Measurements from ENCODE around the gene OR6B3.

OR6B3 gene

DNA sequence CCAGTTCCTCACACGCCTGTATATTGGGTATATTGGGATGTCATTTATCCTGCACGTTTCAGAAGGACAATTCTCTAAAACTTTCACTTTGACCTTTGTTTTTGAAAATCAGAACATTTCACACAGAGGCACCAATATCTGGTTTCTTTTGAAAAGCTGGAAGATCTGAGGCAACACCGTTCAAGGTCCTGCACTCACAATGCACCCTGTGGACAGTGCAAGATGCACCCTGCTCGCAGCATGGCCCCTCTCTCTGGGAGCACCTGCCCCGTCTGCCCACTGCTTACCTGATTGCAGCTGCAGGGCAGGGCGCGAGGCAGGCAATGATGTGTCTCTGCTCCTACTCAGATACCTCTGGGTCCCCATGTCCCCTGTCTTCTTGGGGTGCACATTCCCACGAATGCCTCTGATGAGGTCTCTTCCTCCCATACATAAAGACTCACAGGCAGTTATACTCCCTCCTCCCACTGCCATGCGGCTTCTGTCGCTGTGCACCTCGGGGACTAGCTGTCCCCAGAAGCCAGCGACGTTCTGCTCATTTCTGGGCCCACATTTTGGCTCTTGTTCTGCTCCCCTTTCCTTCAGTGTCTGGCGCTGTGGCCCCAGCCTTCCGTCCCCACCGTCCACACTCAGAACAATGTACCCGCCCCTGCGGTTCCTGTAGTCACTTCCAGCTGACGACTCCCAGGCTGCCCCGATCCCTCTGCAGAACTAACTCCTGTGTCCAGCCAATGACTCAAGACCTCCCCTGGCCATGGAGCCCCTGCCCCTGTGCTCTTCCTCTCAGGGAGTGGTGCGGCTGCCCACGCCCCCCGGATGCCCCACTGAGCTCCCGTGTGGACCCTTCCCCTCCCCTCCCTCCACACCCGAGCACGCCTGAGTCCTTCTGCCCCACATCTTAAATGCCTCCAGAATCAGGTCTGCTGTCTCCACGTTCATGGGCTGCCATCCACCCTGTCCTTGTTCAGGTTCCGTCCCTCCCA lies at the start of gene OR6B3:
Gene OR6B3, minus strand, starts transcription at position 349 of the 983 bp plus-strand sequence.
- no peak for DNase-seq (ENCODE audit: low read depth in 2 of 2, low spot score in 1 of 2)

DNA sequence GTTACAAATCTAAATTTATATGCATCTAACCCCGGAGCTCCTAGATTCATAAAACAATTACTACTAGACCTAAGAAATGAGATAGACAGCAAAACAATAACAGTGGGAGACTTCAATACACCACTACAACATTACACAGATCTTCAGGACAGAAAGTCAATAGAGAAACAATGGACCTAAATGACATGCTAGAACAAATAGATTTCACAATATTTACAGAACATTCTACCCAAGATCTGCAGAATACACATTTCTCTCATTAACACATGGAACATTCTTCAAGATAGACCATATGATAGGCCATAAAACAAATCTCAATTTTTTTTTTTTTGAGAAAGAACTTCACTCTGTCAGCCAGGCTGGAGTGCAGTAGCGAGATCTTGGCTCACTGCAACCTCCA lies 45.0 kb upstream of the OR6B3 start:
- no peak for DNase-seq (ENCODE audit: low read depth in 2 of 2, low spot score in 1 of 2)

DNA sequence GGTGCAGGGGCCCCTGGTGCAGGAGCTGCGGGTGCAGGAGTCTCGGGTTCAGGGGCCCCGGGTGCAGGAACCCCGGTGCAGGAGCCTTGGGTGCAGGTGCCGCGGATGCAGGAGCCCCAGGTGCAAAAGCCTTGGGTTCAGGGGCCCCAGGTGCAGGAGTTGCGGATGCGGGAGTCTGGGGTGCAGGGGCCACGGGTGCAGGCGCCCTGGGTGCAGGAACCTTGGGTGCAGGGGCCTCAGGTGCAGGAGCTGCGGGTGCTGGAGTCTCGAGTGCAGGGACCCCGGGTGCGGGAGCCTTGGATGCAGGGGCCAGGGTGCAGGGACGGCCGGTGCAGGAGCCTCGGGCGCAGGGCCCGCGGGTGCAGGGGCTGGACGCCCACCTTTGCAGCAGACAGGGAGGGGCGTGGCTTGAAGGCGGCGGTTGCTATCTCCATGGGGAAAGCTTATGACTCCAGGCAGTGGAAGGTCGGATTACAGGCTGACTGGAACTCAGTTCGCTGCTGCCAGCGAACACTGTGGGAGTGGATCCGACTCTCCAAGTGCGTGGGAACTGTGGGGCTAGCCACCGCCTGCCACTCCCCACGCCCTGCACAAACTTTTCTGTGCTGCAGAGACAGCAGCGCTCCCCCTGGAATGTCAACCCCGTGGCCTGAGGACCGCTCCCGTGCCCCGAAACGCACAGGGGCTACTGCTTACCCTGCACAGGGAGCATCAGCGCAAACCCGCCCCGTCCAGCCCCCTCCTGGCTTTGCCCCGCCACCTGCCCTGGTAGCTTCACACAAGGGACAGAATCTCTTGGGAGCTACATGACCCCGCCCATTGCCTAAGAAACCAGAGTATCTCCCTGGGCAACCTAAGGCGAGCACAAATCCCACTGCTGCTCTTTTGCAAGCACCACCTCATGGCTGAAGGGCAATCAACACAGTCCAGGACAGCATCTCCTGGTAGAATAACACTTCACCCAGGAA lies 42.5 kb upstream of the OR6B3 start:
- no peak for DNase-seq (ENCODE audit: low read depth in 2 of 2, low spot score in 1 of 2)

DNA sequence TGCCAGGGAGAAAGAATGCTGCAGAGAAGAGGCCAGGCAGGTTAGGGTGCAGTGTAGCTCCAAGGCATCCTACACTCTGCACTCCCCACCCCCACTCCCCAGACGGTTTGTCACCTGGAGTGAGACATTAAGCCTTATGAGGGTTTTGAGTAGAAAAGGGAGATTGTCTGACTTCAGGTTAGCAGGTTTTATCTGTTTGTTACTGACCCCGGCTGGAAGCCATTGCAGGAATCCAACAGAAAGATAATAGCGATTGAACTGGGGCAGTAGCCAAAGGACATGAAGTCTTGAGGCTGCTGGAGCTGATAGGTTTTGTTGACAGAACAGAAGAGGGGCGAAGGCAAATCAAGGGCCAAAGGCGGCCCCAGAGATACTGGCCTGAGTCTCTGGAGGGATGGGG lies 36.0 kb upstream of the OR6B3 start:
- DNase-seq (ENCODE audit: low read depth in 2 of 2, low spot score in 1 of 2), result no peak

DNA sequence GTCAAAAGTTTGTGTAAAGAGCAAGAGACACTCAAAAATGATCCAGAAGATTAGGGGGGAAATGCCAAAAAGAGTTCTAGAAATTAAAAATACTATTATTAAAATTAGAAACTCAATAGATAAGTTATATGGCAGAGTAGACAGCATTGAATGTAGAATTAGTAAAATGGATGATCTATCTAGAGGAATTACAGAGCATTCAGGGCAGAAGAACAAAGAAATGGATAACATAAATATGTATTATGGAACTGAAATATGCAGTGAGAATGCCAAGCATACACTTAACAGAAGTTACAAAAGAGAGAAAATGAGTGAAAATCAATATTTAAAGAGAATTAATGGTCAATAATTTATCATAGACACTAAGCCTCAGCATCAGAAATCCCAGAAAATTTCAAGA lies 33.2 kb upstream of the OR6B3 start:
- no peak for DNase-seq (ENCODE audit: low read depth in 2 of 2, low spot score in 1 of 2)

DNA sequence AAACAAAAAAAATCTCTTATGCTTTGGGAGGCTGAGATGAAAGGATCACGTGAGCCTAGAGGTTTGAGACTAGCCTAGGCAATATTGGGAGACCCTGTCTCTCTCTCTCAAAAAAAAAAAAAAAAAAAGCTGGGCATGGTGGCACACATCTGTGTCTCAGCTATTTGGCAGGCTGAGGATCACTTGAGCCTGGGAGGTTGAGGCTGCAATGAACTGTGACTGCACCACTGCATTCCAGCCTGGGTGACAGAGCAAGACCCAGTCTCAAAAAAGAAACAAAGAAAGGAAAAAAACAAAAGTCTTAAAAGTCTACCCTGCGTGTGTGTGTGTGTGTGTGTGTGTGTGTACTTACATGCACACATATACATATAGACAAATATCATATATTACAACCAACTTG lies 25.3 kb upstream of the OR6B3 start:
- no peak for DNase-seq (ENCODE audit: low read depth in 2 of 2, low spot score in 1 of 2)

DNA sequence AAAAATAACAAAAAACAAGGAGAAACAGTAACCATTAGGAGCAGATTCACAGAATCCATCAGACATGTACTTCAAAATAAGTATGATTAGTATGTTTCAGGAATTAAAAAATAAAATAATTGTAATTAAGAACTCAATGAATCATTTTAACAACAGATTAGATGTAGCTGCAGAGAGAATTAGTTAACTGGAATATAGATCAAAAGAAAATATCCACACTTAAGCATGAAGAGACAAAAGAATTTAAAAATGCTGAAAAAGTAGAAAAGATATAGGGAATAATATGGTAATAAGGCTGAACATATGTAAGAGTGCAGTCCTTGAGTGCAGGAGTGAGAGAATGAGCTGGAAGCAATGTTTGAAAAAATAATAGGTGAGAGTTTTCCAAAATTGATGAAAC lies 24.1 kb upstream of the OR6B3 start:
- no peak for DNase-seq (ENCODE audit: low read depth in 2 of 2, low spot score in 1 of 2)

DNA sequence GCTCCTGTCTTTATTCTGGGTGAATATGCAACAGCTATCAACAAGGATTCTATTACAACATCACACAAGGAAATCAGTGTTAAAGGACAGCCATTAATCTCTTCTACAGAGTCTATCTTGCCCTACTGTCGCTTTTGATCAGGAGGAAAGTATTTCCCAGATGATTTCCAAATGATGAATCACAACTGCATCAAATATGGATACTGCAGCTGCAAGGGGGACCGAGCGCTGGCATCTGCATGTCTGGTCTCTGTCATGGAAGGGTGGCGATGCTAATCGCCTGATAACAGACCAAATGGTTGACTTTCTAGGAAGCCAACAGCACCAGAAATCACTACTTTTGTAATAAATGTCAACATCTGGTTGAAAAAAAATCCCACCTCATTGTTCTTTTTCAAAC lies 21.2 kb upstream of the OR6B3 start:
- no peak for DNase-seq (ENCODE audit: low read depth in 2 of 2, low spot score in 1 of 2)

DNA sequence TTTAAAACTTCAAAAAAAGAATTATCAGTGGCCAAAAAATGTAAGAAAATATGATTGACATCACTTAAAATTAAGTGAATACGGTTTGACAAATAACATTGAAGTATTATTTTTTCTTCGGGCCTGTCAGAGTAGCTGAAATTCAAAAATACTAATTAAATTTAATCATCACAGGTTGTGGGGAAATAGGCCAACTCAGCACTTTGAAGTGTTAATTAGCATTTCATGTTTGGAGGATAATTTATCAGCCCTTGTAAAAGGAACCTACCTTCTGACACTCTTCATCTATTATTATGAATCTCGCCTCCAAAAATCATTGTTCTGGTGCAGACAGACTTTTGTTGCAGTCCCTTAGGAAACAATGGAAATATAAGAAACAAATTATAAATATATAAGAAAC lies 17.6 kb upstream of the OR6B3 start:
- DNase-seq (ENCODE audit: low read depth in 2 of 2, low spot score in 1 of 2), result no peak

DNA sequence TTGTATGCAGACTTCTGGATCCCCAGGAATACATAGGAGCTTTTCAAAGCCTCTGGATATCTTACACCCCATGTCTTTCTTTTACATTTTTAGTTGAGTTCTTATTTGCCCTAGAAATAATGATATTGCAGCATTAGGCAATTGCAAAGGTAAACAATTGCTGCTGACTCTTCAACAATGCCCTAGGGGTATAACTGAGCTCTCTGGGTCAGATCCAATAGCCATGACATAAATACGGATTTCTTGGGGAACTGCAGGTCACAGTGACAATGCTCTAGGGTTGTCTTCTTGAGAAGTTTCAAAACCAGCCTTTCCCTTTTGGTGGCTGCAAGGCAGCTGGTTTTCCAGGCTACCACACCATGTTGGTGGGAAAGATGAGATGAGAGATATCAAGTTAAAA lies 16.5 kb upstream of the OR6B3 start:
- no peak for DNase-seq (ENCODE audit: low read depth in 2 of 2, low spot score in 1 of 2)

DNA sequence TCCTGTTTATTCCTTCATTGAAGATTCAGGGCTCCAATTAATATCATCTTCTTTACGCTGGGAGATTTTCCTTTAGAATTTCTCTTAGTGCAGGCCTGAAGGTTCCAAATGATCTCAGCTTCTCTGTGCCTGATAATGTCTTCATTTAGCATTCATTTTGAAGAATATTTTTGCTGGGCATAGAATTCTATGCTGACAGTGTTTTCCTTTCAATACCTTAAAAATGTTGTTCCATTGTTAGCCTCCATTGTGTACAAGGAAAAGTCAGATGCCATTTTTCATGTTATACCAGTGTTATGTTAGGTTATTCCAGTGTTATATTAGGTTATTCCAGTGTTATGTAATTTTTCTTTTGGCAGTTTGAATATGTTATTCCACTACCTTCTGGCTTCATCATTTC lies 14.9 kb upstream of the OR6B3 start:
- DNase-seq (ENCODE audit: low read depth in 2 of 2, low spot score in 1 of 2), result no peak

DNA sequence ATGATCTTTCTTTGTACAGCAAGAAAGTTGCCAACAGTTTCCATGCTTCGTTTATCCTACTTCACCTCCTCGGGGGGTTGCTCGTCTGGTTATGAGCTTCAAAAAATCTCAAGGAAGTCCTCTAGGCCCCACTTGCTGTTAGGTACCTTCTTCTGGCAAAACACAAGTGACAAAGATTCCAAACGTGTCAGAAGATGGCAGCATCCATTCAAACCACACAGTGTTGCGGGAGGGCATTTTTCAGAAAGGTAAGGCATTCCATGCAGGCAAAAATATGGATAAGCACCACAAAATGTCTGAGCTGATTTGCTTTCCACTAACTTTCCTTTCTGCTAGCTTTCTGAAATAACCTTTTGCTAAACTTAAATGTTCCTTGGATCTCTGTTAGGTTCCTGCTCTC lies 13.2 kb upstream of the OR6B3 start:
- no peak for DNase-seq (ENCODE audit: low read depth in 2 of 2, low spot score in 1 of 2)

DNA sequence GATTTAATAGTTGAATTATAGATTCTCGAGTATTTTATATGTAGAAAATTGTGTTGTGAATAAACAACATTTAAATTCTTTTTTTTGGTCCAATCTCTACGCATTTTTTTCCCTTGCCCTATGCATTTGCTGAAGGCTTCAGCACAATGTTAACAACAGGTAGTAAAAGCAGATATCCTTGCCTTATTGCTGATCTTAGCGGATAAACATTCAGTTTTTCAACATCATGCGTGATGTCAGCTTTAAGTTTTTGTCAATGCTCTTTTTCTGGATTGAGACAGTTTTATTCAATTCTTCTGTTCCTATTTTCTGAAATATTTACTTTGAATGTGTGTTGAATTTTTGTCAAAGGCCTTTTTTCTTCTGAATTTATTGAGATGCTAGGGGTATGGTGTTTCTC lies 11.6 kb upstream of the OR6B3 start:
- no peak for DNase-seq (ENCODE audit: low read depth in 2 of 2, low spot score in 1 of 2)

DNA sequence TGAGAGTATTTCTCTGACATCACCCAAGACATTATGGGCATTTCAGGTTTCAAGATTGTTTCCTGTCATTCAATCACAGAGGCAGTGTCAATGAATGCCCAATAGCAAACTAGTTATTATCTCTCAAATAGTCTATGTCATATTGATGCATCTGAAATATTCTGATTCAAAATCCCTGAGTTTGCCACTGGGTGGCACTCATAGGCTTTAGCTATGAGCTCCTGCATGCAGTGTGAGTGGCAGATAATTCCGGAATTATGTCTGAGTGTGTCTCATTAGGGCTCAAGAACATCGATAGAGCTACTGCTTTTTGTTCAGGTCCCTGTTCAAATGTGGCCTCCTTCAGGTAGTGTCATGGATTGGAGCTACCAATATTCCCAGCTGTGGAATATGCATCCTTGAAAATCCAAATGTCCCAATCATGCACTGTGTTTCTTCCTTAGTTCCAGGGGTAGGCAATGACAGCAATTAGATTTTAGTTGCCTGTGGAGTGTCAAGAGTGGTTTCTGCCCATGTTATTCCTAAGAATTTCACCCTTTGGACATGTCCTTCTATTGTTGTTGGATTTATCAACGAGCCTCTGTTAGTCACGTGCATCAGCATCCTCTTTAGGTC lies 7.8 kb upstream of the OR6B3 start:
- DNase-seq (ENCODE audit: low read depth in 2 of 2, low spot score in 1 of 2), result no peak

DNA sequence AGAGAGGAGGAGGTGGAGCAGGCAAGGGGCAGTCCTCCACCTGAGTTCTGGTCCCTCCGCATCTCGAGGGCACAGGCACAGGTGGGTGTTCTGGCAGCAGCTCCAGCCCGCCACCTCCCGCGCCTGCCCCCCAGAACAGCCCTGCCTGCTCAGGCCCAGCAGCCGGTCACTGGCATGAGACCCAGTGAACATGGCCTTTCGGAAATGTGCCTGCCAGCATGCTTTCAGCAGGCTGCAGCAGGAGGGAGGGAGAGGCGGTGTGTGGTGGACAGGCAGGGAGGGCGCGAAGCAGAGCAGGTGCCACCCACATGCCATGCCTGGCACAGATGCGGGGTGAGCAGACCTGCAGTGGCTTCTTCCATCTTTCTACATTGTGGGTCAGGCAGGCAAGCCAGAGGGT lies 3.4 kb upstream of the OR6B3 start:
- no peak for DNase-seq (ENCODE audit: low read depth in 2 of 2, low spot score in 1 of 2)

DNA sequence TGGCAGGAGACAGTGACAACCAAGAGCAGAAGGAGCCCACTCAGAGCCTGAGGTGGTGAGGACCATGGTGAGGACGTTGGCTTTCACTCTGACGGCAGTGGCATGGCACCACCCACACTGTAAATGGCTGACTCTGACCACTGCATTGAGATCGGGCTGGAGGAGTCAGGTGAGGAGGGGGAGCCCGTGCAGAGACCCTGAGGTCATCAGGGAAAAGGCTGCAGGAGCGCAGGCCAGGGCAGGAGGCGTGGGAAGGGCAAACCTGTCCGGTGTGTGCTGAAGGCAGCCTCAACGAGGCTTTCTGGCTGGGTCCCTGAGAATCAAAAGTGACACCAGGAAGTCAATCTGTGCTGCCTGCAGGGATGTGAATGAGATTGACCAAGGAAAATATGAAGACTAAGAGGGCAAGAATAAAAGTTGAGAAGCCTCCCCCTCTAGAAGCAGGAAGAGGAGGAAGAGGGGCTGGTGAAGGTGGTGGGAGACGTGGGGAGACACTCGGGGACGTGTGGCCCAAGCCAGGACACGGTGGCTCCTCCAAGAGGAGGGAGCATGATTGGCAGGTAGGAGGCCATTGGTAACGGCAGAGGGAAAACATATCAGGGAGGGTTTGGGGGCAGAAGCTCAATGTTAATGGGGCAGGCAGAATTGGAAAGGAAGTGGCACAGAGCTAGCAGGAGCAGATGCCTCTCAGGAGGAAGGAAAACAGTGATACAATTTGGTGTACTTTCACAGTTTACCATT lies 2.0 kb upstream of the OR6B3 start:
- no peak for DNase-seq (ENCODE audit: low read depth in 2 of 2, low spot score in 1 of 2)

DNA sequence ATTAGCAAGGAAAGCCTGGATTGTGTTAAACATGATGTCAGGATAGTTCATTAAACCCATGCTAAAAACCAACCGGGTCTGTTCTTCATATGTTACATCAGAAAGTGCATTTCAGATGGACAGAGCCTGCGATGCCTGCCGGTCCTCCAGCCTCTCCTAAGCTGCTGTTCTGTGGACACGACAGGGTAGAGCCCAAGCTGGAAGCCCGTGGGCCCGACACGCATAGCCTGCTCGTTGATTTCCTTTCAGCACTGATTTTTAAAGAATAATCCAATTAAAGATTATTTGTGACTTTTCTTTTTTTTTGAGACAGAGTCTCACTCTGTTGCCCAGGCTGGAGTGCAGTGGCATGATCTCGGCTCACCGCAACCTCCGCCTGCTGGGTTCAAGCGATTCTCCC lies 797 bp downstream of the OR6B3 start:
- no peak for DNase-seq (ENCODE audit: low read depth in 2 of 2, low spot score in 1 of 2)

DNA sequence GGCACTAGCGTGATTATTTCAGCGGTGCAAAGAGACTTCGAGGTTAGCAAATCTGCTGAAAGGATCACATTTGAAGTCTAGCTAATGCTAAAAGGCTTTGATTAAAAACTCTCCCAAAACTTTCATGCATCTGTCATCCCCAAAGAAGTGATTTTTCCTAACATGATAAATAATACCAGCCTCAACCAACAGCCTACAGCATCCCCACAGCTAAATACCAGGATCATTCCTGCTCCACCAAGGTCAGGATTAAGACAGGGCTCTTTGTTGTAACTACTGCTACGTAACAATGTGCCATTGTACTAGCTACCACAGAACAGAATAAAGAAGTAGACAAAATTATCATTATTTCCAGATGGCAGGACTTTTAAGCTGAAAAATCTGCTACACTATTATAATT lies 1.6 kb downstream of the OR6B3 start:
- no peak for DNase-seq (ENCODE audit: low read depth in 2 of 2, low spot score in 1 of 2)

DNA sequence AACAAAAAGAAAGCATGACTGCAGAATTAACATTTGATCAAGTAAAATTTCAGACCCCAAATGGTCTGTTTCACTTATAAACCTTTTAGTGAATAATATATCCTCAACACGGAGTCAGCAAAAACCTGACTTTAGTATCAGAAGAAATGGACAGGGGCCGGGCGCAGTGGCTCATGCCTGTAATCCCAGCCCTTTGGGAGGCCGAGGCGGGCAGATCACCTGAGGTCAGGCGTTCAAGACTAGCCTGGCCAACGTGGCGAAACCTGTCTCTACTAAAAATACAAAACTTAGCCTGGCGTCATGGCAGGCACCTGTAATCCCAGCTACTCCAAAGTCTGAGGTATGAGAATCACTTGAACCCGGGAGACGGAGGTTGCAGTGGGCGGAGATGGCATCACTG lies 3.0 kb downstream of the OR6B3 start:
- no peak for DNase-seq (ENCODE audit: low read depth in 2 of 2, low spot score in 1 of 2)

DNA sequence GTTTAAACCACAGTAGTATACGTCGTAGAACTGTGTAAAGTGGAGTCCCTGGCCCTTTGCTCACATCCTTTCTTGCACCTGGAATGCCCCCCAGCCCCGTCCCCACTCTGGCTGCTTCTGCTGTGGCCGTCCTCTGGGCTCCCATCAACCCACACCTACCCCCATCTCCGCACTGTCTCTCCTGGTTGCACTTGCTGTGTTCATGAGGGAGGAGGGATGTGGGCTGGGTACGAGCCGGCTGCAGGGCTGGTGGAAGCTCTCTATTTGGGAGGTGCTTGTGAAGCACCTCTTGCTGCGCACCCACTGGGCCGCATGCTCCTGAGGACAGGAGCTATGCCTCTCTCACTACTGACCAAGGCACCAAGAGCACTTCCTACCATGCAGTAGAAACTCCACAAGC lies 5.1 kb downstream of the OR6B3 start:
- no peak for DNase-seq (ENCODE audit: low read depth in 2 of 2, low spot score in 1 of 2)

DNA sequence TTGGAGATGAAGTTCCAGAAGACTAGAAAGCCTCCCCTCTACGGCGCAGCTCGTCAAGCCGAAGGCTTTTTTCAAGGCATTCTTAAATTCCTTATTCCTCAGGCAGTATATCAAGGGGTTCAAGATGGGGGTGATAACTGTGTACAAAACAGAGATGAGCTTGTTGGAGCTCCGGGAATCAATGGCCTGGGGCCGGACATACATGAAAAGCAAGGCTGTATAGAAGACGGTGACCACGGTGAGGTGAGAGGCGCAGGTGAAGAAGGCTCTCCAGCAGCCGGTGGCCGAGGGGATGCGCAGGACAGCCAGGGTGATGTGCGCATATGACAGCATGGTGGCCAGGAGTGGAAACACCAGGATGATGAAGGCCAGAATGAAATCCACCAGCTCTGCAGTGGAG lies 8.2 kb downstream of the OR6B3 start:
- DNase-seq (ENCODE audit: low read depth in 2 of 2, low spot score in 1 of 2), result no peak

All from stimulated activated CD8-positive, alpha-beta memory T cell treated with anti-CD3 and anti-CD28 coated beads, Interleukin-4, amount 100 ng/mL, for 4 hours (primary cell).